ENCODE data around the gene IGHMBP2.

DNA sequence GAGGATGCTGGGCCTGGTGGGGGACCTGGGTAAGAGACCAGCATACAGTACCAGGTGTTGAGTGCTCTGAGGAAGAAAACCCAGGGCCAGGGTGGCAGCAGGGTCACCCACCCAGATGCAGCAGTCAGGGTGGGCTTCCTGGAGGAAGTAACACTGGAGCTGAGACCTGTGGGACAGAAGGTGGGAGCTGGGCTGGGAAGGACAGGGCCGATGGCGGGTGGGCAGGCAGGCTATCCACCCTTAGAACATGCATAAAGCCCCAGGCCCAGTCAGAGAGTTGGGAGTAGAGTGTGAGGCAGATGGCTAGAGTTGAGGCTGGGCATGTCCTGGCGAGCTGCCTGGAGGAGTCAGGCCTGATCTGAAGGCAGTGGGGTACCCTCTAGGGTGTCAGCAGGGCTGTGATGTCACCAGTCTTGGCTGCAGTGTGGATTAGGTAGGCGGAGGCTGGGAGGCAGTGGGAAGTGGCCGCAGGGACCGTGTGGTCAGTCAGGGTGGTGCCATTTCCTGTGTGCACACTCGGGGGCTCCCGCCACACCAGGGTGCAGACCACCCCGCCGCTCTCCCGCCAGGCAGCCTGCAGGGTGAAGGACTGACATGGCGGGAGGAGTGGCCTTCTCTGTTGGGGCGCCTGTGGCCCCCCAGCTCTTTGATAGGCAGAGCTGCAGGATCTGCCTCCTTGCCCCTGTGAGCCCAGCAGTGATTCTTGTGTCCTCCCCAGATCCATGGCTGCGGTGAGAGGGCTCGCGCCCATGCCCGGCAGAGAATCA is 35.3 kb downstream of the IGHMBP2 start:
- TF ChIP-seq, protein P1, sequence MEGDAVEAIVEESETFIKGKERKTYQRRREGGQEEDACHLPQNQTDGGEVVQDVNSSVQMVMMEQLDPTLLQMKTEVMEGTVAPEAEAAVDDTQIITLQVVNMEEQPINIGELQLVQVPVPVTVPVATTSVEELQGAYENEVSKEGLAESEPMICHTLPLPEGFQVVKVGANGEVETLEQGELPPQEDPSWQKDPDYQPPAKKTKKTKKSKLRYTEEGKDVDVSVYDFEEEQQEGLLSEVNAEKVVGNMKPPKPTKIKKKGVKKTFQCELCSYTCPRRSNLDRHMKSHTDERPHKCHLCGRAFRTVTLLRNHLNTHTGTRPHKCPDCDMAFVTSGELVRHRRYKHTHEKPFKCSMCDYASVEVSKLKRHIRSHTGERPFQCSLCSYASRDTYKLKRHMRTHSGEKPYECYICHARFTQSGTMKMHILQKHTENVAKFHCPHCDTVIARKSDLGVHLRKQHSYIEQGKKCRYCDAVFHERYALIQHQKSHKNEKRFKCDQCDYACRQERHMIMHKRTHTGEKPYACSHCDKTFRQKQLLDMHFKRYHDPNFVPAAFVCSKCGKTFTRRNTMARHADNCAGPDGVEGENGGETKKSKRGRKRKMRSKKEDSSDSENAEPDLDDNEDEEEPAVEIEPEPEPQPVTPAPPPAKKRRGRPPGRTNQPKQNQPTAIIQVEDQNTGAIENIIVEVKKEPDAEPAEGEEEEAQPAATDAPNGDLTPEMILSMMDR (conservative IDR thresholded peaks at IDR 0.05), result no peak
- no peak for TF ChIP-seq EZH2 (IDR thresholded peaks at IDR 0.05; ENCODE audit: low read depth)
